Head of caudate nucleus (tissue), 42 donors: ENCODE data around the gene TMEFF1.

Source experiments
- DNase-seq, 42 donors: peaks; one replicate each; pipeline versions ENCODE4 v3.0.0 to v3.0.0-alpha.2; 2020 to 2021; ENCODE audit warnings: mixed read lengths in 7 of 42
- intact Hi-C: fragments of 100-400 bp; cut with DNase I; formaldehyde crosslinking; loops from one replicate; pipeline ENCODE4 v1.15.0; 2022

The TMEFF1 gene

GRCh38 chr9:100443781-100444768, 28.9 kb upstream of the TMEFF1 start:
- peak in 4 of 42 donors; percentile 14 to 46 (median 28) for DNase-seq
- intact Hi-C loops, result no loop called here

DNA sequence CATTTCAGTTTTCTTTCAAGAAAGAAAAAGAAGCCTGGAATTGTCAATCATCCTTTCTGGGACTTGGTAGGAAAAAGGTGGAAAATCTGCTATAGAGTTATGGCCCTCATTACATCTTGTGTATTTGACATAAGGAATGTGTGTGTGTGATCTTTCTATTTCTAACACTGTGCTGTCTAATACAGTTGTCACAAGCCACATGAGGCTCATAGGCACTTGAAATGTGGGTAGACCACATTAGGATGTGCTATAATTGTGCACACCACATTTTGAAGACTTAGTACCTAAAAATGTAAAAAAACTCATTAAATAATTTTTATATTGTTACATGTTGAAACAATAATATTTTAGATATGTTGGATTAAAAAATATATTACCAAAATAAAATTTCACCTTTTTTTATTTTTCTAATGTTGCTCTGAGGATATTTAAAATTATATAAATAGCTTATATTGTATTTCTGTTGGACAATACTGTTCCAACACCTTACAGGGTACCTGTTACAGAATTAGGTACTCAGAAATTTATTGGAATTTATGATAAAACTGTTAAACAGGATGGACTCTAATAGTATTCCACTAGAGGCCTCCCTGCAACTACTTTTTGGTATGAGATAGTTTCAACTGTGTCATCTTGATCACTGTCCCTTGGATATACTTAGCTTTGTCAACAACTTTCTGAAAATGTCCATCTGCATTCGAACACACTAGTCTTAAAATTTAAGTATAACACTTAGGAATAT, 27.6 kb upstream of the TMEFF1 start:
- intact Hi-C loops, result loop anchor here (5.0 kb wide), 1 partner anchor 152 kb away; no protein-coding TSS in a partner anchor
- peak in 1 of 42 donors; percentile 28 for DNase-seq

- intact Hi-C loops, result loop anchor here (5.0 kb wide), 1 partner anchor 151 kb away; no protein-coding TSS in a partner anchor
- DNase-seq, result no peak
Observed at GRCh38 chr9:100445903-100446549, 26.9 kb upstream of the TMEFF1 start.

DNA sequence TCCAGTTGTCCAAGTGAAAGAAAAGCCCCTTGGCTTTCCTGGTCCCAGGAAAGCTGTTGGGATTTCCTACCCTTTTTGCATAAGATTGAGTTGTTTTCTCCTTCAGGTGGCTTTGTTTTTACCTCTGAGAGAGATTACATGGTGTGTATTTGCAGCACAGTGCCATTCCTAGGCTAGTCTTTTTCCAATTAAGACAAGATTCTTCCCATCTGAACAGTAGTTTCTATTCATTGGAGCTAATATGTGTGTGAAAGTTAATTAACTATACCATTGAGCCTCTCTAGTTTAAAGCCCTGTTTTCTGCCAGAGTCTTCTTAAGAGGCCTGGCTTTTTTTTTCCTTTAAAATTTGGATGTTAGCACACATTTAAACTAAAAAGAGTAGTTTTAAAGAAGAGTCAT, 25.9 kb upstream of the TMEFF1 start:
- DNase-seq, result no peak
- intact Hi-C loops, result loop anchor here (5.0 kb wide), 1 partner anchor 150 kb away; no protein-coding TSS in a partner anchor

DNA sequence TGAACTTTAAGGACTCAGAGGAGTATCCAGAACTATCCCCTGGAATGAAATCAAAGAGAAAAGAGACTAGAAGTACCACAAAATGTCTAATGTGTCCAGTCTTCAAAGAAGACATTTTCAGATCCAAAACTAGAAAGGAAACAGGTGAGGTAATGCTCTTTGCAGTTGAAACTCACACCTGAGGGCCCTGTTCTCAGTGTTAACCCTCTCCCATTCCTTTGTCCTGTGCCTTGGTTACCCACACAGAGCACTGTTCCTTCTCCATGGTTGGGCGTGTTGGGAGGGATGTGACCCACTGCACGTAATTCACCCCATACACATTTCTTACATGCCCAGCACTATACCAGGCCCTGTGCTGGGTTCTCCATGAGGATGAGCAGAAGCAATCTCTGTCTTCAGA, 24.7 kb upstream of the TMEFF1 start:
- DNase-seq, result no peak
- intact Hi-C loops, result loop anchor here (5.0 kb wide), 1 partner anchor 149 kb away; no protein-coding TSS in a partner anchor

DNA sequence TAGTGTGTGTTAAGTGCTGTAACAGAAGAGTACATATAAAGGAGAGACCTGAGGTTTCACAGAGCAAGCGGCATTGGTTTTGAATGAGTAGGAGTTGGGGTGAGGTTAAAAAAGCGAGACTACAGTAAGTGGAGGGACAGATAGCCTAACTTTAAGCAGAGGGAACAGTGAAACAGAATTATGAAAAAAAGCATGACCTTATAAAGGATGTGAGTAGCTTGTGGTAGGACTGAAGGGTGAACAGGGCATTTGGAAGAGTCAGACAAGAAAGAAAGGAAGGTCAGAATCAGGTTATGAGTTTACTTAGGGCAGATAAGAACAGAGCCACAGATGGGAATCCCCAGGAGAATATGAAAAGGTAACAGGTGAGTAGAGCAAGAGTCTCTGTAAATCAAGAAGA, 23.5 kb upstream of the TMEFF1 start:
- DNase-seq, result no peak
- intact Hi-C loops, result loop anchor here (5.0 kb wide), 1 partner anchor 148 kb away; no protein-coding TSS in a partner anchor

GRCh38 chr9:100452894-100453293, 20.1 kb upstream of the TMEFF1 start:
- intact Hi-C loops, result no loop called here
- DNase-seq, result no peak

- no peak for DNase-seq
- intact Hi-C loops, result no loop called here
Observed at GRCh38 chr9:100455470-100455869, 17.5 kb upstream of the TMEFF1 start.

- intact Hi-C loops, result no loop called here
Observed at GRCh38 chr9:100457517-100457916, 15.4 kb upstream of the TMEFF1 start.

DNA sequence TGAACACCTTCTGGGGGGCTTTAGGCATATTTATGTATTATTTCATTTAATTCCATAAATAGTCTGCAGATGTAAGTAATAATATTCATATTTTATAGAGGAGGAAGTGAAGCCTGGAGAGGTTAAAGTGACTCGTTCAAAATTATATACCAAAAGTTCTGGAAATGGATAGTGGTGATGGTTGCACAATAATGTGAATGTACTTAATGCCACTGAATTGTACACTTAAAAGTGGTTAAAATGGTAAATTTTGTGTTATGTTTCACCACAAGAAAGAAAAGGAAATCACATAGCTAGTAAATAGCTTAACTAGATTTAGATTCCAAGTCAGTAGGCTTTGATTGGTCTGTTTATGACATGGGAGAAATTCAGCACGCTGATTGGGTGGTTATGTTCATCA, 13.0 kb upstream of the TMEFF1 start:
- intact Hi-C loops, result no loop called here
- no peak for DNase-seq

More at GRCh38 chr9:100457517-100457916, 15.4 kb upstream of the TMEFF1 start:
- DNase-seq, result no peak

DNA sequence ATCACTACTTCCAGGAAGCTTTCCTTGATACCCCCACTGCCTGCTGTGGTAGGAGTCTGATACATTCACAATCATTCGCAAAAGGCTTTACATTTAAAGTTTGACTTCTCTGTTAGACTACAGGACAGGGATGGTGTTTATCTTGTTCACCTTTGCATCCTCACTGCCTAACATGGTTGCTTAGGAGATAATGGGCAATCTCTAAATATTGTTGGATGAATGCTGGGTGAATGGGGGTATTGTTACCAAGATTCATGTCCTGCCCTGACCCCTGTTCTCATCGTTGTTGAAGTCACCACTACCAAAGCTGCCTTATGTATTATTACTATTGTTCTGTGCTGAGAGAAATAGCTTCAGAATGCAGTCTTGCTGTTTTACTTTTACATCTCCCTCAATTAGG, 7.7 kb upstream of the TMEFF1 start:
- DNase-seq, result peak in 6 of 42 donors; percentile 16 to 68 (median 34)
- intact Hi-C loops, result no loop called here

DNA sequence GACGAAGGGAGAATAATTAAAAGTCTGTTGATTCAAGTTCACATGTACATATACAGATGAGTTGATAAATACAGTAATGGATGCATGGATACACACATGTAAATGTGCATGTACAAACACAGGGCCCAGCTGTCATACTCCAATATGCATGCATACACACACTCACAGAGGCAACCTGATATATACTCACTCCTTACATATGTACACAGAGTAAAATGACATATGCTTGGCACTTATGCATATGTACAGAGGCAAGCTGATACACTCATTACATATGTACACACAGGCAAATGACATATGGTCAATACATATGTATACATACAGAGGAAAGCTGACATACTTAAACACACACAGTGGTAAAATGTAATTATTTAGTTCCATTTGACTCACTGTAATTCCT, 7.2 kb upstream of the TMEFF1 start:
- no peak for DNase-seq
- intact Hi-C loops, result no loop called here

DNA sequence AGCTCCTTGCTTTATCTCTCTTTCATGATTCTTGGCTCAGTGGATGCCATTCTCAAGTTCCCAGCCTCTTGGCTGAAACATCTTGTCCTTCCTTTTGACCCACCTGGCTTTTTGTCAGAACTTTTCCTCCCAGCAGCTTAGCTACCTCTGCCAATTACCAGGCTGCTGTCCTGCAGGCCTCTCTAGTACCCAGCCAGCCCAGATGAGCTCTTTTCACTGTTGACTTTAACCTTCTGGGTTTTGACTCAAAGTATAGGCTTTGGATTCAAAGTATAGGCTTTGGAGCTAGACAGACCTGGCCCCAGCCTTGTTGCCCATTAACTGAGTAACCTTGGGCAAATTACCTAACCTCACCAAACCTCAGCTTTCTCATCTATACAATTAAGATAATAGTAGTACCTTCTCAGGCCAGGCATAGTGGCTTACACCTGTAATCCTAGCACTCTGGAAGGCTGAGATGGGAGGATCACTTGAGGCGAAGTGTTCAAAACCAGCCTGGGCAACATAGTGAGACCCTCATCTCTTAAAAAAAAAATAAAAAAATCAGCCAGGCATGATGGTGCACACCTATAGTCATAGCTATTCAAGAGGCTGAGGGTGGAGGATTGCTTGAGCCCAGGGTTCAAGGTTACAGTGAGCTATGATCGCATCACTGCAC, 6.6 kb upstream of the TMEFF1 start:
- peak in 1 of 42 donors; percentile 11 for DNase-seq
- intact Hi-C loops, result no loop called here

DNA sequence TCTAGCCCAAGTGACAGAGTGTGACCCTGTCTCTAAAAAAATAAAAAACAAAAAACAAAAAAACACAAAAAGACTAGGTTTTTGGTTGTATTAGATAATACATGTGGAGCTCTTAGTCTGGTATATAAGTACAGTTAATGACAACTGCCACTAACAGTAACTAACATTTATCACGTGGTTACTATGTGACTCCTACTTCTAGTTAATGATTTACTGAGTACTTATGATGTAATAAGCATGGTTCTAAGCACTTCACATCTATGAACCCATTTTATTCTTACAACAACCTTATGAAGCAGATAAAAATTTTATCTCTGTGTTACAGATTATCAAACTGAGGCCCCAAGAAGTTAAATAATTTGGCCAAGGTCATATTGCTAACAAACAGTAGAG, 6.1 kb upstream of the TMEFF1 start:
- no peak for DNase-seq
- intact Hi-C loops, result no loop called here

DNA sequence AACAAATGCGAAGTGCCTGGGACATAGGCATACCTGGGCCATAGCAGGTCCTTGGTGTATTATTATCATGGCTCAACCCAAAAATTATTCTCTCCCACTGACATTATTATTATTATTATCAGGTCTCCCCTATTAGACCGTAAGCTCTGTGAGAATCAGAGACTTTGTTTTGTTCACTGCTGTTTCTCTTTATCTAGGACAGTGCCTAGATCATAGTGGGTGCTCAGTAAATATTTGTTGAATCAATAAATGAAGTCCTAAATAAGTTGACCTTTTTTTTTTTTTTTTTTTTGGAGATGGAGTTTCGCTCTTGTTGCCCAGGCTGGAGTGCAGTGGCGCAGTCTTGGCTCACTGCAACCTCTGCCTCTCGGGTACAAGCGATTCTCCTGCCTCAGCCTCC, 4.9 kb upstream of the TMEFF1 start:
- no peak for DNase-seq
- intact Hi-C loops, result no loop called here

GRCh38 chr9:100472268-100472667, 681 bp upstream of the TMEFF1 start:
- intact Hi-C loops, result loop anchor here (10.0 kb wide), 1 partner anchor 47 kb away; the partner anchor contains the start of gene MSANTD3
- no peak for DNase-seq

DNA sequence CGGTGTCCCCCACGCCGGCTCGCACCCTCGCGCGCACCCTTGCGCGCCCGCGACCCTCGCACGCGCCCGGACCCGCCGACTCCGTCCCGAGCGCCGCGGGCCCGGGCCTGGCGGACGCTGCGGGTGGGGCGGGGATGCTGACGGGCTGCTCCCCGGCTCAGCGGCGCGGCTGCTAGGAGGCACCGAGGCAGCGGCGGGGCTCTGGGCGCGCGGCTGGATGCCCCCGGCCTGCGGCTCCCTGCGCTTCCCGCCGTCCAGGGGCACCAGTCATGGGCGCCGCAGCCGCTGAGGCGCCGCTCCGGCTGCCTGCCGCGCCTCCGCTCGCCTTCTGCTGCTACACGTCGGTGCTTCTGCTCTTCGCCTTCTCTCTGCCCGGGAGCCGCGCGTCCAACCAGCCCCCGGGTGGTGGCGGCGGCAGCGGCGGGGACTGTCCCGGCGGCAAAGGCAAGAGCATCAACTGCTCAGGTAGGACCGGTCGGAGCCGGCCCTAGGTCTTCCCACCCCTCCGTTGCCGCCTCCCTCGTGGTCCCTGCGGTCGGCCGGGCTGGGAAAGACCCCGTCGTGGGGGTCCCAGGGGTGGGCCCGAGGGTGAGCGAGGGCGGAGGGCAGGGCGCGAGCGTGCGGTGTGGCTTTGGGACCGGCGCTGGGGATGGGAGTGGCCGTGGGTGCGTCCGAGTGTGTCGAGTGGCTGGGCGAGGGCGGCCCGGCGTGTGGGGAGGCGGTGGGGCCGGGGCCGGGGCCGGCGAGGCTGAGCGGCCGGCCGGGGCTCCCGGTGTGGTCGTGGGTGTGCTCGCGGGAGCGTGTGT, 530 bp downstream of the TMEFF1 start:
- intact Hi-C loops, result loop anchor here (10.0 kb wide), 1 partner anchor 49 kb away; the partner anchor contains the start of gene MSANTD3
- peak in 33 of 42 donors; percentile 10 to 80 (median 54) for DNase-seq
